Upper lobe of right lung (tissue), 1 donor: Measurements from ENCODE around the gene MEGF11. TPM values are rescaled to one million over a fixed set of nuclear protein-coding genes. Genes with fewer than 3 reads are reported as not detected.

Experiments
- ATAC-seq: fragments of 200-7000 bp; cut with Tn5 transposase; one replicate; pipeline ENCODE4 v1.9.1; 2020; ENCODE audit warnings: mild to moderate bottlenecking, moderate library complexity
- DNase-seq: peaks from one replicate; pipeline ENCODE4 v3.0.0-alpha.2; 2020
- H3K27ac ChIP-seq: fragments of 200-600 bp; one replicate; pipeline ENCODE4 v1.8.0; 2022
- H3K27me3 ChIP-seq: fragments of 200-600 bp; one replicate; pipeline ENCODE4 v1.8.0; 2022; ENCODE audit warnings: mild to moderate bottlenecking
- H3K36me3 ChIP-seq: fragments of 200-600 bp; one replicate; pipeline ENCODE4 v1.8.0; 2022
- H3K4me1 ChIP-seq: fragments of 200-600 bp; one replicate; pipeline ENCODE4 v1.8.0; 2022
- H3K4me3 ChIP-seq: fragments of 200-600 bp; one replicate; pipeline ENCODE4 v1.8.0; 2022; ENCODE audit warnings: mild to moderate bottlenecking
- H3K9me3 ChIP-seq: fragments of 200-600 bp; one replicate; pipeline ENCODE4 v1.8.0; 2022
- CTCF ChIP-seq: fragments of 200-600 bp; IDR thresholded peaks from one replicate; pipeline ENCODE4 v1.8.0; 2022; ENCODE audit warnings: antibody characterized with exemption
- intact Hi-C: fragments of 100-400 bp; cut with DNase I; formaldehyde crosslinking; loops from one replicate; pipeline ENCODE4 v1.11.0; 2022
- total RNA-seq: library from RNA; stranded (reverse); fragmentation: NEBNext Ultra II Directional; extraction: Animal tissue kit (Norgen Biotek cat#: 25700); gene quantifications from one replicate; pipeline ENCODE4 v1.2.1, GENCODE V29; 2021
- donor health status: DM: no; HTN: yes; CAD: no; lungs with severe emphysema.

Gene MEGF11
- total RNA-seq, 1 donor from 2014 or later = 3.0 TPM

DNA sequence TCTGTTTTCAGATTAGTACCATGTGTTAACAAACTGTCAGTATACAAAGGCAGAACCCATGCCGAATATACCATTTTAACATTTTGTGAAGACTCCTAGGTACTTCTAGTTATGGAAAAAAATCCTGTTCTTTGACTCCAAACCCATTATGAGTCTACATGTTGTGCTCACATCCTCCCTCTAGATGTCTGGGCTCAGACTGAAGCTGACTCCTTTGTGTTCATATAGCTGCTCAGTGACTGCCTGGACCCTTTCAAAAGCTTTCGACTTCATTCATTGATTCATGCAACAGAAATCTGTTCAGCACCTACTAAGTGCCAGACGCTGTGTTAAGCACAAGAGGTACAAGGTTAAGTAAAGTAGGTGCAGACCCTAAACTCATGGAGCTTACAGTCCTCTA, 60.5 kb downstream of the MEGF11 start:
- TF ChIP-seq CTCF = no peak
- Histone ChIP-seq H3K4me3 (no peak overlapping the region), H3K27ac (no peak overlapping the region), H3K27me3 (peaks cover 4% of the 10 kb centered on the region), H3K4me1 (no peaks in the 10 kb centered on the region), H3K9me3 (no peaks in the 10 kb centered on the region), H3K36me3 (no peaks in the 10 kb centered on the region)
- ATAC-seq (no peak), DNase-seq (no peak)
- intact Hi-C loops = no loop called here

DNA sequence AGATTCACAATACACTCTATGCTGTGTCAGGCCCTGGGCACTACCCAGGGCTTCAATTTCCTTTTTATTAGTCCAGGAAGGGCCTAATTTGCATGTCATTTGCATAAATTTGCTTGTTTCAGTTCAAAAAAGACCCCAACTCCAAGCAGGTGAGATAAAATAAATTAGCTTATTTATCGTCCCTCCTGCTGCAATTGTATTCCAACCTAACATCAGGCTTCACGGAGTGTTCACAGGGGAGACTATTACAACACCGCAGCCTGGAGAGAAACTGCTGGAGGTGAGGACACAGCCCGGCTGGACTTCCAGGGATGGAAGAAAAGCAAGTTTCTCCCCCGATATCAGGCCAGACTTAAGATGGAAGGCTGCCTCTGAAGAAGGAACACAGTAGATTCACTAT, 62.8 kb downstream of the MEGF11 start:
- peaks cover 6% of the 10 kb centered on the region for H3K27me3 ChIP-seq
- H3K36me3 ChIP-seq = no peaks in the 10 kb centered on the region
- TF ChIP-seq CTCF = no peak
- no peaks in the 10 kb centered on the region for H3K9me3 ChIP-seq
- no peak overlapping the region for H3K4me3 ChIP-seq
- intact Hi-C loops = no loop called here
- no peaks in the 10 kb centered on the region for H3K4me1 ChIP-seq
- H3K27ac ChIP-seq = no peak overlapping the region
- ATAC-seq = no peak
- DNase-seq = peak; percentile 12

- H3K27ac ChIP-seq = no peak overlapping the region
- intact Hi-C loops = no loop called here
- ATAC-seq = no peak
- H3K9me3 ChIP-seq = no peaks in the 10 kb centered on the region
- no peak for DNase-seq
- no peak overlapping the region for H3K4me3 ChIP-seq
- H3K36me3 ChIP-seq = no peaks in the 10 kb centered on the region
- H3K27me3 ChIP-seq = peaks cover 10% of the 10 kb centered on the region
- no peak for TF ChIP-seq CTCF
- no peaks in the 10 kb centered on the region for H3K4me1 ChIP-seq
These were observed 64.3 kb downstream of the MEGF11 start for GRCh38 chr15:66189291-66189690.

DNA sequence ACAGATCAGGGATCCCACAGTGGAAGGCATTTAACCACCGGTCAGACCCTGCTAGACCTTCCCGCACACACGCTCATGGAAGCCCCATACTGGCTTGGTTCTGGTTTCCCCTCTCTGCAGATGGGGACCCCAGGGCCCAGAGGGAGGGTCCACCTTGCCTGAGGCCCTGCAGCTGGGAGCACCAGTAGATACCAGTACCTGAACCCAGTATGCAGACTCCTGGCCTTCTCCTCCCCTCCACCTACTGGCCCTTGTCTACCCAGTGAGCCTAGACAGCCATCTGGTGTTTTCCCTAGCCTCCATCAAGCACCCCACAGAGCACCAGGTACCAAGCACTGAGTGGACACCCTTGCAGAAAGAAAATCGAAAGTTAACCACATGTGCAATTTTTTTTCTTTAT, 65.1 kb downstream of the MEGF11 start:
- Histone ChIP-seq H3K27me3 (peaks cover 13% of the 10 kb centered on the region), H3K27ac (no peak overlapping the region), H3K36me3 (no peaks in the 10 kb centered on the region), H3K4me3 (no peak overlapping the region), H3K4me1 (no peaks in the 10 kb centered on the region), H3K9me3 (no peaks in the 10 kb centered on the region)
- TF ChIP-seq CTCF = no peak
- ATAC-seq (no peak), DNase-seq (peak; percentile 41)
- intact Hi-C loops = no loop called here

DNA sequence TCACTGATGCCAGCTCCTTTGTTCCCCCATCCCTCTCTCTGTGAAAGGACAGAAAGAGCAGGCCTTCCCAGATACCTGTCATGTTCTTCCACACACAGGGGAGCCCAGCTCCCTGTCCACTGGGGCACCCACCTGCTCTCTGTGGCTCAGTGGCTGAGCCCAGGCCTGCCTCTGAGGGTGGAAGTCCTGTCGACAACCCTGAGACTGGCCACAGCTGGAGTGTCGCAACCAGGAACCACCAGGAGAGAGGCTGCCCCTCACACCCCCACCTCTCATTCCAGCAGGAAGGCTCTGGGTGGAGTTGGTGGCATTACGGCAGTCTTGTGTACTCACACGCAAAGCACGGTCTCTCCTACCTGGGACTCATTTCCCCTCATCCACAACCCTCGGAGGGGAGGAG, 66.3 kb downstream of the MEGF11 start:
- intact Hi-C loops = no loop called here
- ATAC-seq = no peak
- H3K27ac ChIP-seq = no peak overlapping the region

More for the DNA sequence above, 66.3 kb downstream of the MEGF11 start:
- Histone ChIP-seq H3K9me3 (no peaks in the 10 kb centered on the region), H3K4me1 (no peaks in the 10 kb centered on the region), H3K4me3 (no peak overlapping the region), H3K27me3 (peaks cover 19% of the 10 kb centered on the region), H3K36me3 (no peaks in the 10 kb centered on the region)
- peak; percentile 54 for DNase-seq
- TF ChIP-seq CTCF = no peak
